SJSA1 (cell line): ENCODE measurements around the gene SIGLEC5. TPM values are rescaled to one million over a fixed set of nuclear protein-coding genes. Genes with fewer than 3 reads are reported as not detected.
A peak's percentile ranks its signal among the peaks of the same experiment; 100 is the strongest.

Source experiments
- DNase-seq, 2 experiments: peaks; one replicate each; pipeline ENCODE4 v3.0.0-alpha.2; 2015 to 2020; ENCODE audit warnings: low spot score in 2 of 2, low read depth in 1 of 2
- H3K27ac ChIP-seq: fragments of 250-450 bp; sonication (Bioruptor Pico); 2 replicates; pipeline ENCODE4 v1.5.1; 2020; ENCODE audit warnings: mild to moderate bottlenecking, moderate library complexity
- H3K27me3 ChIP-seq: fragments of 250-450 bp; sonication (Bioruptor Pico); replicated peaks from 2 replicates; pipeline ENCODE4 v1.5.1; 2020; ENCODE audit warnings: mild to moderate bottlenecking, moderate library complexity
- H3K36me3 ChIP-seq: fragments of 250-450 bp; sonication (Bioruptor Pico); 2 replicates; pipeline ENCODE4 v1.5.1; 2020; ENCODE audit warnings: mild to moderate bottlenecking
- H3K4me1 ChIP-seq: fragments of 250-450 bp; sonication (Bioruptor Pico); replicated peaks from 2 replicates; pipeline ENCODE4 v1.6.1; 2021; ENCODE audit warnings: mild to moderate bottlenecking
- H3K4me3 ChIP-seq: fragments of 250-450 bp; sonication (Bioruptor Pico); 2 replicates; pipeline ENCODE4 v1.5.1; 2020; ENCODE audit warnings: mild to moderate bottlenecking
- H3K9me3 ChIP-seq: fragments of 250-450 bp; sonication (Bioruptor Pico); replicated peaks from 2 replicates; pipeline ENCODE4 v1.5.1; 2020; ENCODE audit warnings: mild to moderate bottlenecking
- total RNA-seq: library from RNA; depleted of rRNA; stranded (reverse); fragments of >200 nt; shearing (Covaris generic); gene quantifications from 2 replicates; pipeline ENCODE4 v1.2.3, GENCODE V29; 2014

The SIGLEC5 gene
- total RNA-seq, 1 experiment from 2014 or later = not detected

GRCh38 chr19:51589511-51589910 lies 40.7 kb downstream of the SIGLEC5 start:
- H3K4me3 ChIP-seq = no peak overlapping the region
- no peak for DNase-seq
- peaks cover 7% of the 10 kb centered on the region for H3K4me1 ChIP-seq
- peaks cover 15% of the 10 kb centered on the region for H3K9me3 ChIP-seq
- H3K27me3 ChIP-seq = no peaks in the 10 kb centered on the region
- H3K27ac ChIP-seq = no peak overlapping the region
- H3K36me3 ChIP-seq = peaks cover 44% of the 10 kb centered on the region

GRCh38 chr19:51587264-51588191 lies 42.7 kb downstream of the SIGLEC5 start:
- Histone ChIP-seq H3K4me1 (no peaks in the 10 kb centered on the region), H3K9me3 (peaks cover 15% of the 10 kb centered on the region), H3K27ac (no peak overlapping the region), H3K4me3 (no peak overlapping the region), H3K36me3 (peaks cover 64% of the 10 kb centered on the region), H3K27me3 (no peaks in the 10 kb centered on the region)
- DNase-seq = no peak

- Histone ChIP-seq H3K36me3 (peaks cover 71% of the 10 kb centered on the region), H3K9me3 (peaks cover 15% of the 10 kb centered on the region), H3K4me1 (no peaks in the 10 kb centered on the region), H3K4me3 (no peak overlapping the region), H3K27ac (no peak overlapping the region), H3K27me3 (no peaks in the 10 kb centered on the region)
- no peak for DNase-seq
These were observed 43.4 kb downstream of the SIGLEC5 start for GRCh38 chr19:51586799-51587198.

GRCh38 chr19:51586103-51586728 lies 44.0 kb downstream of the SIGLEC5 start:
- H3K9me3 ChIP-seq = peaks cover 15% of the 10 kb centered on the region
- no peak for DNase-seq
- H3K4me1 ChIP-seq = no peaks in the 10 kb centered on the region
- H3K4me3 ChIP-seq = no peak overlapping the region
- H3K36me3 ChIP-seq = peaks cover 77% of the 10 kb centered on the region
- no peaks in the 10 kb centered on the region for H3K27me3 ChIP-seq
- no peak overlapping the region for H3K27ac ChIP-seq

GRCh38 chr19:51576850-51577249 lies 53.4 kb downstream of the SIGLEC5 start:
- H3K9me3 ChIP-seq = no peaks in the 10 kb centered on the region
- peaks cover 10% of the 10 kb centered on the region for H3K4me1 ChIP-seq
- DNase-seq = no peak
- H3K36me3 ChIP-seq = peaks cover 48% of the 10 kb centered on the region
- H3K27me3 ChIP-seq = no peaks in the 10 kb centered on the region
- H3K27ac ChIP-seq = no peak overlapping the region
- no peak overlapping the region for H3K4me3 ChIP-seq

GRCh38 chr19:51573331-51573730 lies 56.9 kb downstream of the SIGLEC5 start:
- H3K4me1 ChIP-seq = peaks cover 15% of the 10 kb centered on the region
- no peak overlapping the region for H3K27ac ChIP-seq
- no peaks in the 10 kb centered on the region for H3K9me3 ChIP-seq
- H3K36me3 ChIP-seq = peaks cover 37% of the 10 kb centered on the region
- no peak overlapping the region for H3K4me3 ChIP-seq
- H3K27me3 ChIP-seq = no peaks in the 10 kb centered on the region
- no peak for DNase-seq

- Histone ChIP-seq H3K9me3 (no peaks in the 10 kb centered on the region), H3K27ac (no peak overlapping the region), H3K4me1 (peaks cover 15% of the 10 kb centered on the region), H3K27me3 (no peaks in the 10 kb centered on the region), H3K36me3 (peaks cover 33% of the 10 kb centered on the region), H3K4me3 (no peak overlapping the region)
- DNase-seq = no peak
These were observed 57.3 kb downstream of the SIGLEC5 start for GRCh38 chr19:51572908-51573307.

- DNase-seq = no peak
- H3K27ac ChIP-seq = no peak overlapping the region
- no peak overlapping the region for H3K4me3 ChIP-seq
These were observed 57.8 kb downstream of the SIGLEC5 start for GRCh38 chr19:51572410-51572809.

GRCh38 chr19:51571599-51571998 lies 58.6 kb downstream of the SIGLEC5 start:
- no peaks in the 10 kb centered on the region for H3K27me3 ChIP-seq
- 0 out of 2 replicates have a peak overlapping the region, but pooled peaks have one; percentile 12 for H3K27ac ChIP-seq
- peak in 1 of 2 experiments; percentile 26 for DNase-seq

More at GRCh38 chr19:51572410-51572809, 57.8 kb downstream of the SIGLEC5 start:
- H3K4me1 ChIP-seq = peaks cover 15% of the 10 kb centered on the region
- no peaks in the 10 kb centered on the region for H3K9me3 ChIP-seq
- H3K27me3 ChIP-seq = no peaks in the 10 kb centered on the region
- H3K36me3 ChIP-seq = peaks cover 31% of the 10 kb centered on the region

GRCh38 chr19:51570962-51571575 lies 59.1 kb downstream of the SIGLEC5 start, which contains the start of gene ZNF175:
TSS of gene ZNF175 (plus strand) at chr19:51571283. CDS start at chr19:51573330, 2,047 bp downstream.
- H3K36me3 ChIP-seq = peaks cover 19% of the 10 kb centered on the region
- H3K4me3 ChIP-seq = peak within 1 kb of the TSS; percentile 46
- DNase-seq = peak; percentile 84 to 92
- H3K27ac ChIP-seq = 0 out of 2 replicates have a peak within 1 kb of the TSS, but pooled peaks have one; percentile 12
- H3K9me3 ChIP-seq = no peaks in the 10 kb centered on the region
- peaks cover 15% of the 10 kb centered on the region for H3K4me1 ChIP-seq
- H3K27me3 ChIP-seq = no peaks in the 10 kb centered on the region

More at GRCh38 chr19:51571599-51571998, 58.6 kb downstream of the SIGLEC5 start:
- H3K4me1 ChIP-seq = peaks cover 15% of the 10 kb centered on the region
- peak overlapping the region; percentile 46 for H3K4me3 ChIP-seq
- H3K9me3 ChIP-seq = no peaks in the 10 kb centered on the region
- H3K36me3 ChIP-seq = peaks cover 23% of the 10 kb centered on the region

GRCh38 chr19:51568456-51568855 lies 61.7 kb downstream of the SIGLEC5 start:
- Histone ChIP-seq H3K27me3 (no peaks in the 10 kb centered on the region), H3K36me3 (peaks cover 4% of the 10 kb centered on the region)
- no peak for DNase-seq

GRCh38 chr19:51567583-51567982 lies 62.6 kb downstream of the SIGLEC5 start:
- peaks cover 12% of the 10 kb centered on the region for H3K4me1 ChIP-seq
- no peak overlapping the region for H3K27ac ChIP-seq
- no peak for DNase-seq
- no peaks in the 10 kb centered on the region for H3K9me3 ChIP-seq
- no peak overlapping the region for H3K4me3 ChIP-seq
- H3K36me3 ChIP-seq = no peaks in the 10 kb centered on the region
- no peaks in the 10 kb centered on the region for H3K27me3 ChIP-seq

More at GRCh38 chr19:51568456-51568855, 61.7 kb downstream of the SIGLEC5 start:
- no peak overlapping the region for H3K27ac ChIP-seq
- H3K9me3 ChIP-seq = no peaks in the 10 kb centered on the region
- peaks cover 15% of the 10 kb centered on the region for H3K4me1 ChIP-seq
- H3K4me3 ChIP-seq = no peak overlapping the region

GRCh38 chr19:51566489-51567100 lies 63.6 kb downstream of the SIGLEC5 start:
- DNase-seq = no peak
- Histone ChIP-seq H3K27me3 (no peaks in the 10 kb centered on the region), H3K27ac (no peak overlapping the region), H3K36me3 (no peaks in the 10 kb centered on the region), H3K4me1 (peaks cover 2% of the 10 kb centered on the region), H3K4me3 (no peak overlapping the region), H3K9me3 (no peaks in the 10 kb centered on the region)
